ENCODE results near the gene MBD3L3. TPM values are rescaled to one million over a fixed set of nuclear protein-coding genes. Genes with fewer than 3 reads are reported as not detected.
"Not testable (repeated sequence)": the region's sequence is repeated elsewhere in the genome, so short reads cannot be mapped to it uniquely, and the experiment has no call there.

The MBD3L3 gene
- not detected for total RNA-seq

DNA sequence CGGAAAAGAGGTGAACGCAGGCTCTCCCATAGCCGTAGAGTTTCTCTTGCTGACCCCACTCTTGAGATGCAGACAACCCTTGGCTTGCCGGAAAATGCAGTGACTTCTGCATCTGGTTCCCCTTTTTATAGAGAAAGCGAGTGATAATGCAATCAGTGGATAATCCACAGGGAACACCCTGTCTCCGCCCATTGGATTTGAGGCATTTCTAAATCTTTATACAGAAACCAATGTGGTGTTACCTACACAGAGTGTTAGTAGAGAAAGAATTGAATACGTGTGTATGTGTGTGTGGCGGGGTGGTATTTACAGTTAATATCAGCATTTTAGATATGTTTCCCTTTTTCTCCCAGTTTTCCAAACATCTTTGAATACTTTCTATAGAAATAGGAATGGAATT is at the start of gene MBD3L3:
Gene MBD3L3 (minus strand): TSS at position 101 of the 400 bp plus-strand sequence. CDS start 71 bp downstream, at position 30.
- H3K4me3 ChIP-seq (replicated peaks in 1 of 3); H3K4me1 ChIP-seq; H3K36me3 ChIP-seq; H3K27me3 ChIP-seq; intact Hi-C loops (cut with DNase I); H3K9me3 ChIP-seq; DNase-seq; H3K27ac ChIP-seq: not testable (repeated sequence)
- WGBS, 2 donors: no CpG with 5 or more reads among the region's 8 CpGs

DNA sequence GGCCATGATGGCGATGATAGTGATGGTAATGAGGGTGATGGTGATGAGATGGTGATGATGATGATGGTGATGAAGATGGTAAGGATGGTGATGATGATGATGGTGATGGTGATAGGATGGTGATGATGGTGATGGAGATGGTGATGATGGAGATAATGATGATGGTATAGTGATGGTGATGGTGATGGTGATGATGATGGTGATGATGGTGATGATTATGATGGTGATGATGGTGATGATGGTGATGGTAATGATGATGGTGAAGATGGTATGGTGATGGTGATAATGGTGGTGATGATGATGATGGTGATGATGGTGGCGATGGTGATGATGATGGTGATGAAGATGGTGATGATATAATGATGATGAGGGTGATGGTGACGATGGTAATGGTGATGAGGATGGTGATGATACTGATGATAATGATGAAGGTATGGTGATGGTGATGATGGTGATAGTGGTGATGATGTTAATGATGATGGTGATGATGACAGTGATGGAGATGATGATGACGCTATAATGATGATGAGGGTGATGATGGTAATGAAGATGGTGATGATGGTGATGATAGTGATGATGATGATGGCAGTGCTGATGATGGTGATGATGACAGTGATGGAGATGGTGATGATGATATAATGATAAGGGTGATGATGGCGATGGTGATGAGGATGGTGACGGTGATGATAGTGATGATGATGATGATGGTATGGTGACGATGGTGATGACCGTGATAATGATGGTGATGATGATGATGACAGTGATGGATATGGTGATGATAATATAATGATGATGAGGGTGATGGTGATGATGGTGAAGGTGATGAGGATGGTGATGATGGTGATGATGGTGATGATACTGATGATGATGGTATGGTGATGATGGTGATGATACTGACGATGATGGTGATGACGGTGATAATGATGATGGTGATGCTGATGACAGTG is 48.5 kb upstream of the MBD3L3 start:
- H3K27ac ChIP-seq: no peak overlapping the region
- WGBS, 2 donors: 82 to 84% methylated on average over 10 of the region's 10 CpGs
- no peaks in the 10 kb centered on the region for H3K27me3 ChIP-seq
- DNase-seq: no peak
- no peaks in the 10 kb centered on the region for H3K9me3 ChIP-seq
- H3K36me3 ChIP-seq: no peaks in the 10 kb centered on the region
- no peak overlapping the region for H3K4me3 ChIP-seq (replicated peaks in 1 of 3)
- no peaks in the 10 kb centered on the region for H3K4me1 ChIP-seq
- intact Hi-C loops (cut with DNase I): no loop called here
- TF ChIP-seq POLR2A (IDR thresholded peaks at IDR 0.05): no peak
- TF ChIP-seq, protein P1, sequence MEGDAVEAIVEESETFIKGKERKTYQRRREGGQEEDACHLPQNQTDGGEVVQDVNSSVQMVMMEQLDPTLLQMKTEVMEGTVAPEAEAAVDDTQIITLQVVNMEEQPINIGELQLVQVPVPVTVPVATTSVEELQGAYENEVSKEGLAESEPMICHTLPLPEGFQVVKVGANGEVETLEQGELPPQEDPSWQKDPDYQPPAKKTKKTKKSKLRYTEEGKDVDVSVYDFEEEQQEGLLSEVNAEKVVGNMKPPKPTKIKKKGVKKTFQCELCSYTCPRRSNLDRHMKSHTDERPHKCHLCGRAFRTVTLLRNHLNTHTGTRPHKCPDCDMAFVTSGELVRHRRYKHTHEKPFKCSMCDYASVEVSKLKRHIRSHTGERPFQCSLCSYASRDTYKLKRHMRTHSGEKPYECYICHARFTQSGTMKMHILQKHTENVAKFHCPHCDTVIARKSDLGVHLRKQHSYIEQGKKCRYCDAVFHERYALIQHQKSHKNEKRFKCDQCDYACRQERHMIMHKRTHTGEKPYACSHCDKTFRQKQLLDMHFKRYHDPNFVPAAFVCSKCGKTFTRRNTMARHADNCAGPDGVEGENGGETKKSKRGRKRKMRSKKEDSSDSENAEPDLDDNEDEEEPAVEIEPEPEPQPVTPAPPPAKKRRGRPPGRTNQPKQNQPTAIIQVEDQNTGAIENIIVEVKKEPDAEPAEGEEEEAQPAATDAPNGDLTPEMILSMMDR (IDR thresholded peaks at IDR 0.05): no peak

- intact Hi-C loops (cut with DNase I): no loop called here
- DNase-seq: no peak
- H3K36me3 ChIP-seq: no peaks in the 10 kb centered on the region
- H3K4me1 ChIP-seq: no peaks in the 10 kb centered on the region
- H3K27me3 ChIP-seq: no peaks in the 10 kb centered on the region
- no peak for TF ChIP-seq POLR2A (IDR thresholded peaks at IDR 0.05)
- TF ChIP-seq, protein P1 (IDR thresholded peaks at IDR 0.05): no peak
- H3K9me3 ChIP-seq: no peaks in the 10 kb centered on the region
- H3K27ac ChIP-seq: no peak overlapping the region
- H3K4me3 ChIP-seq (replicated peaks in 1 of 3): no peak overlapping the region
These were observed 46.4 kb upstream of the MBD3L3 start for GRCh38 chr19:7104747-7105447.

DNA sequence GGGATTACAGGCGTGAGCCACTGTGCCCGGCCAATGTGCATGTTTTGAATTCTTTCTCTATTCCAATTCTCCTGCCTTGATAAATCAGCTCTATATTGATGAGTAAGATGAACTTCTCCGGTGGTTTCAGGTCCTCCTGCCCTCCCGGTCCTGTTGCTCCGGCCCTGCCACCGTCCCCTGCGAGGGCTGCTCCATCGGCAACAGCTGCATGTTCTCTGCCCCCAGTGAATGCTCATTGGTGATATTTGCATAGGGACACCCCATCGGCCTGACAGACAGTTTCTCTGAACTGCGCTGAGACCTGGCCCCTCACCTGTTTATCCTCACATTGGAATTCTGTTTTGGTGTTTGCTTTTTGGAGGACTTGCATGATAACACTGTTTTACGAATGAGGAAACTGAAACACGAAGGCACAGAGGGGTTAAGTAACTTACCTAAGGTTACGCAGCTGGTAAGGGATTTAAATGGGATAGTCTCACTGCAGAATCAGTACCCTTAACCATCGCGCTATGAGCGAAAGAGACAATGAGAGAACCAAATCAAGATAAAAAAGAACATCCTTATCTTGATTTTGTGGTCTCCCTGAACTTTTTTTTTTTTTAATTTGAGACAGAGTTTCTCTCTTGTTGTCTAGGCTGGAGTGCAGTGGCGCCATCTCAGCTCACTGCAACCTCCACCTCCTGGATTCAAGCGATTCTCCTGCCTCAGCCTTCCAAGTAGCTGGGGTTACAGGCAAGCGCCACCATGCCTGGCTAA is 43.2 kb upstream of the MBD3L3 start:
- Histone ChIP-seq H3K27me3 (no peaks in the 10 kb centered on the region), H3K4me3 (replicated peaks in 1 of 3) (no peak overlapping the region), H3K36me3 (no peaks in the 10 kb centered on the region), H3K9me3 (no peaks in the 10 kb centered on the region), H3K4me1 (no peaks in the 10 kb centered on the region), H3K27ac (no peak overlapping the region)
- TF ChIP-seq, protein P1 (IDR thresholded peaks at IDR 0.05): no peak
- TF ChIP-seq POLR2A (IDR thresholded peaks at IDR 0.05): no peak
- intact Hi-C loops (cut with DNase I): loop anchor here (2.0 kb wide), 1 partner anchor 239 kb away; no protein-coding TSS in a partner anchor
- DNase-seq: no peak
- WGBS, 2 donors: 68 to 78% methylated on average over 18 to 19 of the region's 19 CpGs

- no peaks in the 10 kb centered on the region for H3K36me3 ChIP-seq
- no peak for DNase-seq
- H3K4me1 ChIP-seq: no peaks in the 10 kb centered on the region
- TF ChIP-seq, protein P1 (IDR thresholded peaks at IDR 0.05): no peak
- WGBS, 2 donors: 18% methylated on average over 9 of the region's 9 CpGs
- H3K27me3 ChIP-seq: no peaks in the 10 kb centered on the region
- intact Hi-C loops (cut with DNase I): no loop called here
- H3K4me3 ChIP-seq (replicated peaks in 1 of 3): peak overlapping the region in 2 of 3 donors; percentile 37 to 44
- H3K27ac ChIP-seq: peak overlapping the region; percentile 89 to 95 (median 92)
- H3K9me3 ChIP-seq: no peaks in the 10 kb centered on the region
These were observed 41.1 kb upstream of the MBD3L3 start for GRCh38 chr19:7099597-7099921.

All from thyroid gland (tissue), 4 donors.